Left forelimb (tissue), 1 donor: ENCODE results near the gene ZCCHC8.
A peak's percentile ranks its signal among the peaks of the same experiment; 100 is the strongest.

ENCODE experiments used
- DNase-seq: peaks from one replicate; pipeline ENCODE4 v3.0.0-alpha.2; 2018; ENCODE audit warnings: low spot score

Gene ZCCHC8

GRCh38 chr12:122427403-122427802, 73.3 kb downstream of the ZCCHC8 start:
- no peak for DNase-seq

GRCh38 chr12:122423258-122424165, 77.2 kb downstream of the ZCCHC8 start:
- no peak for DNase-seq

GRCh38 chr12:122422730-122423257, 77.9 kb downstream of the ZCCHC8 start:
- no peak for DNase-seq

GRCh38 chr12:122421821-122422729, 78.7 kb downstream of the ZCCHC8 start, which contains the start of gene CLIP1:
Gene CLIP1 (minus strand): TSS chr12:122422669. CDS start chr12:122380452, 42,217 bp downstream.
- DNase-seq, result peak; percentile 80
